Cardiac fibroblast (primary cell): Measurements from ENCODE around the gene PER1.

ENCODE experiments used
- DNase-seq, 2 donors: peaks; one replicate each; pipeline versions ENCODE4 v3.0.0 to v3.0.0-alpha.2; 2010; ENCODE audit warnings: low read depth in 2 of 2
- H3K4me3 ChIP-seq, 2 donors: replicated peaks in 1 of 2; 1 replicate in 1 of 2; 2 replicates in 1 of 2; pipeline ENCODE4 v1.5.1; 2011; ENCODE audit warnings: low read depth in 2 of 2, low read length in 2 of 2, mild to moderate bottlenecking in 2 of 2, moderate library complexity in 1 of 2
- TF ChIP-seq, protein P1 (sequence below): IDR thresholded peaks from one replicate; pipeline ENCODE4 v1.5.1; 2011; ENCODE audit warnings: low read depth, mild to moderate bottlenecking, low read length, inconsistent platforms

The PER1 gene

DNA sequence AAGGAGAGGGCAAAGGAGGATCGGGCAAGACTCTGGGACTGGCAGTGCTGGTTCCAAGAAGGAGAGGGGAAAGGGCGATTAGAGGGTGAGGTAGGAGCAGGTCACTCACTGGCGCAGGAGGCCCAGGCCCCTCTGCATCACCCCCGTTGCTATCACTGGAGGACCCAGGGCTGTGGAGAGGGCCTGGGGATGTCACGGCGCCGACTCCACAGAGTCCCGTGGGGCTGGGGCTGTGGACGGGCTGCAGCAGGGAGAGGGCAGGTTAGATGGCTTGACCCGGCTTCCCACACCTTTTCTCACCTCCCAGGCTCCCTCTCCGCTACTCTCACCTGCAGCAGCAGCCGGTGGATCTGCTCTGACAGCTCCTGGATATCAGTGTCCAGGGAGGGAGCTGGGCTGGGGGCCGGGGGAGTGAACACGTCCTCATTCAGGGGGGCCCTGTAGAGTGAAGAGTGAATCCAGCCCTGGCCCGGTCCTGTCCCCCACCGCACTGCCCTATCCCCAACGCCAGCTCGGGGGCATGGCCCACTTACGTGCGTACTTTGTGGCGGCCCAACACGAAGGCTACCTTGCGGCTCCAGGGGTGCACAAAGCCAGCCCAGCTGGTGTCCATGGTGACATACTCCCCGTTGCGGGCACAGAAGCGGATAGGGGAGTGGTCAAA, 4.9 kb downstream of the PER1 start:
- TF ChIP-seq, protein P1, sequence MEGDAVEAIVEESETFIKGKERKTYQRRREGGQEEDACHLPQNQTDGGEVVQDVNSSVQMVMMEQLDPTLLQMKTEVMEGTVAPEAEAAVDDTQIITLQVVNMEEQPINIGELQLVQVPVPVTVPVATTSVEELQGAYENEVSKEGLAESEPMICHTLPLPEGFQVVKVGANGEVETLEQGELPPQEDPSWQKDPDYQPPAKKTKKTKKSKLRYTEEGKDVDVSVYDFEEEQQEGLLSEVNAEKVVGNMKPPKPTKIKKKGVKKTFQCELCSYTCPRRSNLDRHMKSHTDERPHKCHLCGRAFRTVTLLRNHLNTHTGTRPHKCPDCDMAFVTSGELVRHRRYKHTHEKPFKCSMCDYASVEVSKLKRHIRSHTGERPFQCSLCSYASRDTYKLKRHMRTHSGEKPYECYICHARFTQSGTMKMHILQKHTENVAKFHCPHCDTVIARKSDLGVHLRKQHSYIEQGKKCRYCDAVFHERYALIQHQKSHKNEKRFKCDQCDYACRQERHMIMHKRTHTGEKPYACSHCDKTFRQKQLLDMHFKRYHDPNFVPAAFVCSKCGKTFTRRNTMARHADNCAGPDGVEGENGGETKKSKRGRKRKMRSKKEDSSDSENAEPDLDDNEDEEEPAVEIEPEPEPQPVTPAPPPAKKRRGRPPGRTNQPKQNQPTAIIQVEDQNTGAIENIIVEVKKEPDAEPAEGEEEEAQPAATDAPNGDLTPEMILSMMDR: no peak
- no peak overlapping the region for H3K4me3 ChIP-seq
- DNase-seq: no peak

DNA sequence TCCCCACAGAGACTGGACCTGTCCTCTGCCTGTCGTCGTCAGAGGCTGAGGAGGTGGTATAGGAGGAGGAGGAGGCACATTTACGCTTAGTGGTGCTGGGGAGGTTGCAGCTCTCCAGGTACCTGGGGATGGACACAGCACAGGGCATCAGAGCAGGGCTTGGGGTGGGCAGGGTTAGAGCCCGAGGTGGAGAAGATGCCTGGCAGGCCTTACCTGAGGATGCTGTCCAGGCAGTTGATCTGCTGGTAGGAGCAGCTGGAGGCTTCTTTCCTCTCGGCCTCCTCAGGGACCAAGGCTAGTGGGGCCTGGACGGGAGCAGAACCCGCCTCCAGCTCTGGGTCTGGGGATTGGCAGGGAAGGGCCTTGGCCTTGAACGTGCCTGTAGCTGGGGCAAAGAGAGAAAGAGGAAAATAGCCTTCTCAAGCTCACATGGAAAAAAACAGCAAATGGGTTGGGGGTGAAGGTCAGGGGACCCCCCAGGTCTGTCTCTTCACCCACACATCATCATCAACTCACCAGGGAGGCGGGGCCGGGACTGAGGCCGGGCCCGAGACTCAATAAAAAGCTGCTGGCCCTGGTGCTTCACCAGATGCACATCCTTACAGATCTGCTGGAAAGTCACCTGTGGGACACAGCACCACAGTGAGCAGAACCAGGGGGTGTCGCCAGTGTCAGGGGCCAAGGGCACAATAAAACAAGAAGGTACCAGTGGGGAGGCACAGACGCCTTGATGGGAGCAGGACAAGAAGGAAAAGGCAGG, 5.6 kb downstream of the PER1 start:
- DNase-seq: no peak
- no peak overlapping the region for H3K4me3 ChIP-seq
- TF ChIP-seq, protein P1: no peak

DNA sequence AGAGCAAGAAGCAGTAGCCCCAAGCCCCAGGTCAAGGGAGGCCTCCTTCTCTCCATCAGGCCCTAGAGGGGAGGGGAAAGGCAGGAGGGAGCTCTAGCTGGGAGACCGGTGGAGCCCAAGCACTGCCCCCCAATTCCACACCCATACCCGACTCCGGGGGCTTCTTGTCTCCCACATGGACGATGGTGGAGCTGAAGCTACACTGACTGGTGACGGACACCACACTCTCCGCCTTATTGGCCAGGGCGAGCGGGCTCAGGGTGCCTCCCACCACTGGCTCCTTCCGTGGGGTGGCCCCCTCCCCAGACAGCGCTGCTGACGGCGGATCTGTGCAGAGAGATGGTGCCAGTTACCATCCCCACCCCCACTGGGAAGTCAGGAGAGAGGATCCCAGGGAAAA, 6.4 kb downstream of the PER1 start:
- TF ChIP-seq, protein P1: no peak
- DNase-seq: no peak
- no peak overlapping the region for H3K4me3 ChIP-seq

DNA sequence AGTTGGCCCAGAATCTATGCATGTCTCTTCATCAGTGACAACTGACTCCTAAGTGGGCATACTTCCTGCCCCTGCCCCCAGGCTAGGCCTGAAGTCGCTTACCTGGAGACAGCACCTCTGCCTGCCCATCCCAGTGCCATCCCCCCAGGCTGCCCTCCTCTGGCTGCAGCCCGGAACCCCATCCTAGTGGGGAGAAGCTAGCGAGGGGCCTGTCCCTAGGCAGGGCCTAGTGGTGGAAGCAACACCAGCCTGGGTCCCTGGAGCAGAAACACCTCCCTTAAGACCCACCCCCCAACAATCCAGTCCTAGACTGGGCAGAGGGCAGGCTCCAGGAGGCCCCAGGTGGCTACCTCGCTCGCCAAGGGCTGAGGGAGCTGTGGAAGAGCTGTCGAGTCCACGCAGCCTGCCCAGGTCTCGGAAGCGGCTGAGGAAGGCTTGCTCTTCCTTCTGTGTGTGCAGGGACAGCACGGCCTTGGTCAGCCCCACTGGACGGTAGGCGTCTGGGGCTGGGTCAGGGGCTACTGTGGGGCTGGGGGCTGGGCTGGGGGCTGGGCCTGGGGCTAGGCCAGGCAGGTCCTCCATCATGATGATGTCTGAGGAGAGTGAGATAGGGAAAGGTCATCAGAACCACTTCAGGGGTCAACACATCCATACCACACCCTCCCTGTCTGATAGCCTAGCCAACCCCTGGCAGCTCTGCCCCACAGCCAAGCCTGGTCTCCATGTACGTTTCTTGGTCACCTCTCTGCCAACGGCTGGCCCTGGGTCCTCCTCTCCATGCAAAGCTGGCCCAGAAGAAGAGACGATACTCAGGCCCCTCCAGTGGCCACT, 7.6 kb downstream of the PER1 start:
- TF ChIP-seq, protein P1: no peak
- DNase-seq: no peak
- no peak overlapping the region for H3K4me3 ChIP-seq

DNA sequence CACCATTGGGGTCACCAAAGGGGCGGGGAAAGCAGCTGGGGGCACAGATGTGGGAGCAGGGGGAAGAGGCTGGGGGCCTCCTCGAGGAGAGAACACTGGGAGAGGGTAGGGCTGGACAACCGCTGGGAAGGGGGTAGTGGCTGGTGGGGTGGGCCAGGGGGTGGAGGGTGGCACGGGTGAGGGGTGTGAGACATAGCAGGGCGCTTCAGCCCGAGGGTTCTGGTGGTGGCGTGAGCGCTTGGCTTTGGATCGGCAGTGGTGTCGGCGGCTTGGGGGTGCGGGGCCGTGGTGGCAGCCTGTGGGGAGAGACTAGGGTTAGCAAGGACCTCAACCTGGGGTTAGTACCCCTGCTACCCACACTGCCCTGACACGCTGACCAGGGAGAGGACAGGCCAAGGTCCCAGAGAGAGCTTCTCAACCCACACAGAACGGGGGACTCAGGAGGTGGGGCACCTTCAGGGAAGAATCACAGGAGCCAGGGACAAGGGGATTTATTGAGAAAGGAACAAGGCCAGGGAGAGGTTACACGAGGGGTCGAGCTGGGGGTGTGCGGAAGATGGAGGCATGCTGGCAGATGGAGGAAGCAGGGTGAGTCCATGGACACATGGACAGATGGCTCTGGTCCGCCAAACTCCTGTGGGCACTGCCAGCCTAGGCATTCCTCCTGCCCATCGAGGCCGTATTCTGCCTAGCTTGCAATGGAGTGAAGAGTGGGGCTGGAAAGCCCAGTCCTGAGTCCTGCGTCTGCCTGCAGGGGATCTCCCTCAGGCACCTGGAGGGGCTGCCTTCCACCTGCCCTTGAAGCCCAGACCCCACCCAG, 8.4 kb downstream of the PER1 start:
- no peak overlapping the region for H3K4me3 ChIP-seq
- TF ChIP-seq, protein P1: no peak
- peak in 1 of 2 donors; percentile 22 for DNase-seq
